T-helper 1 cell (primary cell): ENCODE data around the gene WDR17.
A peak's percentile ranks its signal among the peaks of the same experiment; 100 is the strongest.

Experiments
- DNase-seq, 5 donors: peaks; one replicate each; pipeline ENCODE4 v3.0.0-alpha.2; 2012 to 2020
- total RNA-seq, 4 donors: gene quantifications; one replicate each; lab custom pipeline; 2026; lab: John Stamatoyannopoulos, UW

The WDR17 gene
- 0.27 to 2.1 (median 0.74) reads per million in 4 donors for total RNA-seq

DNA sequence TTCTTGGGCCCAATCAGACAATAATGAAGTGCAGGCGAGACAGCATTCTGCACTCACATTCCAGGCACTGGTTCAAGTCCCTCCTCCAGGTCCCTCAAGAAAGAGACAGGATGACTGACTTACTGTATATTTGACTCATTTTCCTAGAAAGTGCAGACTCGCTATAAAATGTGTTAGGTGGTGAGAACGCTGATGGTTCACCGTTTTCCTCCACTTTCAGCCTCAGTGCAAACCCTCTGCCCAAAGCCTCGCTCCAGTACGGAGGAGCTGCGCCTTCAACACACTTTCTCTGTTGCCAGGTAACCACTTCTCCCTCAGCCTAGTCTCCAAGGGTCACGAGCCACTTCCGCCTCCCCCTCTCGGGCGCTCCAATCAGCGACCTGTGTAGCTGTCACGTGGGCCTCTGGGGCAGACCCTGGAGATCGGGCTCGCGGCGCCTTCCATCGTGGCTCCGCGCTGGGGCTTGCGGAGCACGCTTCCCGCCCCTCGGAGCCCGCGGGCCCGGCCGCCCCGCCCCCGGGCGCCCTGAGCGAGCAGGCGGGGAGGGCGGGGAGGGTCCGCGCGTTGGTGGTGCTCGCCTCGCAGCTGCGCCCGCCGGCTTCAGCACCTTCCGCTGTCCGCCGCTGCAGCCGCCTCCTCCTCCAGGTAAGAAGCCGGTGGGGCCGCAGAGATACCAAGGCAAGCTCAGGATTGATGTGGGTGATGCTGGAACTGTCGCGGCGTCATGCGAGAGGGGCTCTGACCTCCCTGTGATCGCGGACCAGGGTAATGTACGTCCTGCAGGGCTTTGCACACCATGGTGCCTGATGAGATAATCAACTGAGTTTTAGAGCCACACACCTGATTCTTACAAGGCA is at the start of gene WDR17:
WDR17 (plus strand) TSS at position 407 of the 857 bp plus-strand sequence. CDS start 45,740 bp downstream, outside the sequence.
- peak; percentile 8 to 58 (median 31) for DNase-seq

DNA sequence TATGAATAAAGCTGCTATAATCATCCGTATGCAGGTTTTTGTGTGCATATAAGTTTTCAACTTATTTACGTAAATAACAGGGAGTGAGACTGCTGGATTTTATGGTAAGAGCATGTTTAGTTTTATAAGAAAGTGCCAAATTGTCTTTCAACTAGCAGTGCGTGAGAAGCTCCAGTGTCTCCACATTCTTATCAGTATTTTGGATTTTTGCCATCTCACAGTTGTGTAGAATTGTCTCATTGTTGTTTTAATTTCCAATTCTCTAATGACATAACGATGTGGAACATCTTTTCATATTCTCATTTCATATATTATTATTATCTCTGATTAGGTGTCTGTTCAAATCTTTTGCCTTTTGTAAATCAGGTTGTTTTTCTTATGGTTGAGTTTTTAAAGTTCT is 49.0 kb upstream of the WDR17 start:
- no peak for DNase-seq

DNA sequence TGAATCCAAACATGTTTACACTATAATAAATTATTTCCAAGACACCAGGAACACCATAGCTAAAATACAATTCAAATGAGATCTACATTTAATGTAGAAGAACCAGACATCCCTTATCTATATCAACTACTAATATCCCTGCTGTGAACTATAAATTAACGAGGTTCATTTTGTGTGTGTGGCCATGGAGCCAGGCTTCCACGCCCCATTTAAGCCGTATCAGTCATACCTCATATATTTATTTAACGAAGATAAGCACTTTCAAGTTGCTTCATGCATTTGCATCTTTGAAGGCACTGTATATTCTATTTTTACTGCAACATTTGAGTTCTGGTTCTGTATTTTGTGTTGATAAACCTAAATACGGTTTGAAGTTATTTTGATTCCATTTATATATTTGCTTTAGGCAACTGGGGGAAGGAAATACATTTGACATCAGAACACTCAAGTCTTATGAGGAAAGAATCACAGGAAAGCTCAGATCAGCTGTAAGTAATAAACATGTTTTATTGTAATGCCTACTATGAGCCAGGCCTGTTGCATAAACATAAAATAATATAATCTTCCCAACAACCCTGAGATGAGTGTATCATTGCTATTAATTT is 45.1 kb upstream of the WDR17 start:
- DNase-seq = no peak

DNA sequence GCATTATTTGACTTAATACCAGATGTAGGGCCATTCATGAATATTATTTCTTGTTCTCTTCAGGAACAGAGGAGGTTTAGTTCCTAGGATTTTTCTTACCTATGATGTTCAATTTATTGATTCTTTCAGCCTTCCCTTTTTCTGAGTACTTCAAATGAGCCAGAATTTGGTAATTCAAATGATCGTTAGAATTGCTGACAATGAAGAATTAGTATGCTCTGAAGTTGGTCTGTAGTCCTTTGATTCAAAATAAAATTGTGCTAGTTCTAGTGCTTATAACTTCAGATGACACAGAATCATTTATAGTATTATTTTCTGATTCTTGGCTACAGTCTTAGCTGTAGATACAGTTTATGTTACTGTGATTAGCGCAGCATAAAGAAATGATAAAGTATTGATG is 35.2 kb upstream of the WDR17 start:
- DNase-seq = no peak

DNA sequence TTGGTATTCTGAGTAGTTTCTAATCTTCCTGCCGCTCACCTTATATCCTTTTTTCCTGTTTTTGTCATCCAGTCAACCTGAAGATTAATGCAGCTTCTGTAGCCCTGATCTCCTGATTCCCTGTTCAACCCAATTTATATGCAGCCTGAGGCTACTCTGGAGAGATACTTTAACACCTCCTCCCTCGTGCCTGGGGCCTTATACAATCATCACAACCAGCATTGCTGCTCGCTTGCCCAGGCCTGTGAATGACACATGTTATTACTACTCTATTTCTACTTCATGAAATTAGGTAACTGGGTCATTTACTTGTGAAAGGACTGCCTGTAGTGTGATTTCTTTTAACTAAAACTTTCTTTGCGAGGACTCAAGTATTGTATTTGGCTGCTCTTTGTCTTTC is 33.7 kb upstream of the WDR17 start:
- DNase-seq = no peak

DNA sequence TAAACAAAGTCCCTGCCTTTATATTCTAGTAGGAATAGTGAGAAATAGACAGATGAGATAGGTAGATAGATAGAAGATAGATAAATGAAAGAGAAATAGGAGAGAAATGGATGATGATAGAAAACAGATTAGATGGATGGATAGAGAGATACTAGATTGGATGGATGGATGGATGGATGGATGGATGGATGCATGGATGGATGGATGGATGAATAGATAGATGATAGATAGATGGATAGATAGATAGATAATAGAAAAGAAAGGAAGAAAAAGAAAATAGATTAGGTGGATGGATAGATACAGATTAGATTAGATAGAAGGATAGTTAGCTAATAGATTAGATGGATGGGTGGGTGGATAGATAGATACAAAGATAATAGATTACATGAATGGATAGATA is 33.2 kb upstream of the WDR17 start:
- DNase-seq = no peak

DNA sequence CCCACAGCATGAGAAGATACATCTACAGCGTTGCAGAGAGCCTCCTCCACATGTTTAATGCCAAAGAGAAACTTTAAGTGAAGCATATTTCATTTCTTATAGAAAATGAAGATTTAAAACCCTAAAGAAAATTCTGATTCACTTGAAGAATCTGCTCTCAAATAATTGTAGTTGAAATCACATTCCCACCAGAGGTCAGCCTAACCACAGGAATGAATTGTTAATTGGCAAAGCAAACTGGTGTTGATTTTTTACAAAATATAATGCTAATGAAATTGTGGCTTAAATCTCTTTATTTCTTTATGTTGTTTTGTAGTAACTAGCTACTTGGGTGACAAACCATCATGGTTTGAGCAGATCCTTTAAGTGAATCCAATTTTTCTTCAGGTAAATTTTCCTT is 31.1 kb upstream of the WDR17 start:
- DNase-seq = peak in 1 of 5 donors; percentile 3

DNA sequence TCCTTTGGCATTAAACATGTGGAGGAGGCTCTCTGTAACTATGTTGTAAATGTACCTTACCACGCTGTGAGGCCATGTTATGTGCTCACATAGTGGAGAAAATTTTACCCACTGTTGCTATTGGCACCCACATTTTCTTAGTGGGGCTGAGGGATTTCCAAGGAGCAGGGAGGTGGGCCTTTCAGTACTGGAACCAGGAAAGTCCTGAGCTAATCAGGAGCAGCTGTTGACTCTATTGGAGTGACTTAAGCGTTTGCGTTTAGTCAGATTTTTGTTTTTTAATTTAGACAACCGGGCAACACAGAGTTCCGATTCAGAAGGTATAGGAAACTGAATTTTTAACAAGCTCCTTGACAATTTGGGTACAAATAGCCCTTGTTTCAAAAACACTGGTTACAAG is 30.7 kb upstream of the WDR17 start:
- no peak for DNase-seq

DNA sequence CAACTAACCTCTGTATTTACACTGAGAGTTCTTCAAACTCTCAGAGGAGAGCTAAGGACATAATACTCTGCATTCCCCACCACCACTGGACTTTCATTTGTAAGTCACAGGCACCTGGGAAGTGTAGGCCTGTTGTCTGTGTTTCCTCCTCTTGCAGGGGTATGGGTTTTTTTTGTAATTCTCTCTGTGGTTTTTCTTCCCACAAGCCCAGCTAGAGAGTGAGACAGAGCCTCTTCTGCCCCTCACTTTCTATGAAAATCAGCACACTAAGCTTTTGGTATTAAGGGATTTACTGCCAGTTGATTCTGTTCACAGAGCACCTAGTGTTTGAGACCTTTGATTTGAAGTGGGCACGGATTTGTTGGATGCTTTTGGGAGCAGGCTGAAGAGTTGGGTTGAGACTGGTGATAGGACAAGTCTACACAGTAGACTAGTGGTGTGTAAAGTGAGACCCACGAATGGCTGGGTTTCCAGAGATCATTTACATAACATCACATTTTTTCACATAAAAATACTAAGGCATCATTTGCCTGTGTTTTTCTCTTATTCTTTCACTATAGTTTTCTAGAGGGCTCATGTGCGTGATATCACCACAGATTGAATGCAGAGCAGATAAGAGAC is 28.9 kb upstream of the WDR17 start:
- DNase-seq = no peak

DNA sequence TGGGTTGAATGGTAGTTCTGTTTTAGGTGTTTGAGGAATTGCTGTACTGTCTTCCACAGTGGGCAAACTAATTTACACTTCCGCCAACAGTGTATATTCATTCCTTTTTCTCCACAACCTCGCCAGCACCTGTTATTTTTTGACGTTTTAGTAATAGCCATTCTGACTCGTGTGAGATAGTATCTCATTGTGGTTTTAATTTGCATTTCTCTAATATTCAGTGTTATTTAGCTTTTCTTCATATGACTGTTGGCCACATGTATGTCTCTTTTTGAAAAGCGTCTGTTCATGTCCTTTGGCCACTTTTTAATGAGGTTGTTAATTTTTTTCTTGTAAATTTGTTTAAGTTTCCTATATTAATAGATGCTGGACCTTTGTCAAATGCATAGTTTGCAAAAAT is 26.9 kb upstream of the WDR17 start:
- DNase-seq = no peak

DNA sequence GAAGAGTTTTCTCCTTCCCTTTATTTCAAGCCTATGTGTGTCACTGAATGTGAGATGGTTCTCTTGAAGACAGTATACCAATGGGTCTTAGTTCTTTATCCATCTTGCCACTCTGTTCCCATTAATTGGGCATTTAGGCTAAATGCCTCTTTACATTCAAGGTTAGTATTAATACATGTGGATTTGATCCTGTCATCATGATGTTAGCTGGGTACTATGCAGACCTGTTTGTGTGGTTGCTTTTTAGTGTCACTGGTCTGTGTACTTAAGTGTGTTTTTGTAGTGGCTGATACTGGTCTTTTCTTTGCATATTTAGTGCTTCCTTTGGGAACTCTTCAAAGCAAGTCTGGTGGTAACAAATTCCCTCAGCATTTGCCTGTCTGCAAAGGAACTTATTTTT is 23.4 kb upstream of the WDR17 start:
- DNase-seq = no peak

DNA sequence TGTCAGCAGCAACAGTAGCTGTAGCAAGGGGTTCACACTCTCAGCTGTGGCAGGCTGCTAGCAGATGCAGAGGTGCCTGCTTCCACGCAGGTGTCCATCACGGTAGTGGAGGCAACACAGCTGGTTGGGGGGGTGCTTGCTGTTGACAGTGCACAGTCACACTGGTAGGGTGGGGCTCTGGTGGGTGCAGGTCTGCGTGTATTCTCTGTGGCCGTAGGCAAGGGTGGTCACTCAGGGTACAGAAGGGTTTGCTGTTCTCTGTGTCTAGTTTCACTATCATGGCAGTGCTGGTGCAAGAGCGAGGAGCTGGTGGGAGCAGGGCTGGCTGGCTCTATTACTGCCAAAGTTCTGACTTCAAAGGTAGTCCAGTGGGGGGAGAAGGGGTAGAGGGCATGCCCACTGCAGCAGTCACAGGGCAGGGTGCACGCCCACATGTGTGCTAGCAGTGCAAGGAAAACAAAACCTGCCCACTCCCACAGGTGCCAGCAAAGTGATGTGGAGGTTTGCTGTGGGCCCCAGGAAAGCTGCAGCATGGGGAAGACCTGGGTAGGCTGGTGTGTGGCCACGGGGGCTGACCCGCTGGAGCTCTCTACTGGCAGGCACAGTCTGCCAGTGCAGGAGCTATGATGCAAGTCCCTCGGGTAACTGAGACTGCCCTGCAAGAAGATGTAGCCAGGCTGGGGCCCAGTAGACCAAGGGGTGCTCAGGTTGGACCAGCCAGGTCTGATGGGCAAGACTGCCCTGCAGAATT is 21.6 kb upstream of the WDR17 start:
- DNase-seq = no peak

DNA sequence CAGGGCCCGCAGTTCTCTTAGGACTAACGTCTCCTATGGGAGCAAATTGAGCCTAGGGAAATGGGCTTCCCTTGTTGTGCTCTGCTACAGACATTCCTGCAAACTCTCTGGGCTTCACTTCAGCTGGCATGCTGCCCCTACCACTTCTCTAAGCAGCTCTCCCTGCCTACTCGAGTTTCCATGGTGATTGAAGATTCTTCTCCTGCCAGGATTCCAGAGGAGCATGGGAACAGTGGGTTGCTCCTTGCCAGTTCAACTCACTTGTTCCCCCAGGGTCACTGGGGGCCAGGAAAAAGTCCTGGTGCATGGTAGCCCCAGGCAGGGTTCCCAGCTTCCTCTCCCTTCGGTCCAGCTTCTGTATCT is 21.1 kb upstream of the WDR17 start:
- DNase-seq = no peak

DNA sequence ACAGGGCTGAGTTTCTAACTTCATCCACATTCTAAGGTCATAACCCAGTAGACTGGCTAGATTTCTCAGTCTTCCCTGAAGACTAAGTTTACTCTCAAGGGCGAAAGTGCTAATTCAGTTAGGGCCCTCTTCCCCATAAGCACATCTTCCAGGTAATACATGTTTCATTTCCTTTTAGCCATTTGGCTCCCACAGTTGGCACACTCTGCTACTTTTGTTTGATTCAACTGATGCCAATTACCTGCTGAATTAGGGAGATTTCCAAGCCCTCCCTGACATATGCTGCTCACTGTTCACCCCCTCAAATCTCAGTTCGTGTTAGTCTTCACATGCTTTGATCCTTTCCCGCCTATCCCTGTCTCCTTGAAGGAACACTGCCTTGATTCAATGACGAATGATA is 17.0 kb upstream of the WDR17 start:
- DNase-seq = no peak

DNA sequence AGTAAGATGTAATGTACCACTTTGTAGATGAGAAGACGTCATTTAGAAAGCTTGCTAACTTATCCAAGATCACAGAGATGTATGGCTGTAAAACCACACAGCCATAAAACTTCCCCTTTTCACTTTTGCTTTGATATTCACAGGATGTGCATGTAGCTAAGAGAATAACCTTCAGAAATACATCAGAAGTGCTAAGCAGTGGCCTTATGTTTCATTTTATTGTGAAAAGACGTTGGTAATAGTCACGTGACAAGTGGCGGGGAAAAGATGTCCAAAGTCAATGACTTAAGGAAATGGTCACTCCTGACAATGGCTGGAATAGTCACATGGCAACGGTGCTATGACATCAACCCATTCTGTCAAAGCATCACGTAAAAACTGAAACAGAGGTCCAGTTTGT is 12.9 kb upstream of the WDR17 start:
- DNase-seq = no peak

DNA sequence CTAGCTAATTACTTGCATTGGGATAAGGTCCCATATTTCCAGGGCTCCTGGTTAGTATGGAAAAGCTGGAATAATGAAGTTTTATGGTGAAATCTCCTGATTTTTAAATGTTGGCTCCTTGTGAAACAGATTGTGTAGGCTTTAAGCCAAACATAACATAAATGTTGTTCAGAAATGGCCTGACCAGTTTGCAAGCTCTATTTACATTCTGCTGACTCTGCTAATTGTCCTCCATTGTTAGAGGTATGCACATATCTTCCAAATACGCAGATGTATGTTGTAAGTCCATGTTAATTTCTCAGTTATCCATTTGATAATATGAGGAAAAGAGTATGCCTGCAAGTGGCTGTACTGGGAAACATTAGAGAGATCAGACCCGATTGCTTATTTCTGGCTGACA is 11.9 kb upstream of the WDR17 start:
- DNase-seq = no peak

DNA sequence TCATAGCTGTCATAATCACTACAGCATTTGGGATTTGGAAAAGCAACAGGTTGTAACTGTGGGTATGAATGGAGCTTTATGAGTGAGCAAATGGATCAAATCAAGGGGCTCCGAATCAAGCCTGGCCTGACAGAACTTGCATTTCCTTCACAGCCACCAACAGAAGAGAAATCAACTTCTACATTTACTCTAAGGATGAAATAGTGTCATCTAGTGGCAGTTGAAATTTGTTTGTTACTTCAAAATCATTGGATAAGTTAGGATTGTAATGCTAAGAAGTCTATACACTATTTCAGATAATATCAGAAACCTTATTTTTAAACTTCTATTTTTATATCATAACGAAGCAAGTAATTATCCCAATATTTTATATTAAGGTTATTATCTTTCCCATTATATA is 10.7 kb upstream of the WDR17 start:
- no peak for DNase-seq

DNA sequence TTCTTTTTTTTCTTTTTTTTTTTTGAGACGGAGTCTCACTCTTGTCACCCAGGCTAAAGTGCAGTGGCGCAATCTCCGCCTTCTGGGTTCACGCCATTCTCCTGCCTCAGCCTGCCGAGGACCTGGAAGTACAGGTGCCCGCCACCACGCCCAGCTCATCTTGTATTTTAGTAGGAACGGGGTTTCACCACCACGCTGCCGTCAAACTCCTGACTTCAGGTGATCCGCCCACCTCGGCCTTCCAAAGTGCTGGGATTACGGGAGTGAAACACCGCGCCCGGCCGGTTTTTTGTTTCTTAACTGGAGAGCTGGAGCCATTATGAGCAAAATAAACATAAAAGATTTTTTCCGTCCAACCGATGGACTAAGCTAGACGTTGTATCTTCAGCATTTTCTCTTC is 1.9 kb upstream of the WDR17 start:
- no peak for DNase-seq

DNA sequence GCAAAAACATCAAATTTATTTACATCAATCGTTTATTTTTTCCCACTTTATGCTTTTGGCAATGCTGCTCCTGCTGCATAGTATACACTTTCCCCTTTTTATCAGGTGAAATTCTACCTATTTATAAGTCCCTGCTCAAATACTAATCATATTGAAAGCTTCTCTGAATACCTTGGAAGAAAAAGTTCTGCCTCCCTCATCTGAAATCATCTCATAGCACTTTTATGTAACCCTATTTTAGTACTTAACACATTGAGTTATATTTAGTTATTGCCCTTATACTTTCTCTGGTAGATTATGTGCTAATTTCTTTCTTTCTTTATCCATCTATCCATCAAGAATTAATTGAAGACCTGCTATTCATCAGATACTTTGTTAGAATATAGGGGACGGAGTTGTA is 1.1 kb upstream of the WDR17 start:
- DNase-seq = no peak

DNA sequence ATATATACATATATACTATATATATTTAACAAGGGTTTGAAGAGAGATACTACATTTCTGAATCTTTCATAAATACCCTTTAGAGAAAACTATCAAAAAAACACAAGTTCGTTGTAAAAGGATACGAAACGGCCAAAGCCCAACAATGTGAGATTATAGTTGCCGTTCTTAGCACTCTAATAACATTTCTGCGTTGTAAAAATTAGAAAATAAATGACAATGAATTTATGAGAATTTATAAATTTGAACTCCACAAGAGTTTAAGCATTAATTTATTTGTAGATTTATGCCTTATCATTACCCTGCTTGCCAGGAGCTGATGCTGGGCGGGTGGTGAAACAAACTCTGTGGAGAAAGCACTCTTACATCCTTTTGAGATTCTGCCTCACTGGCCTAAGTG is 1.1 kb downstream of the WDR17 start:
- no peak for DNase-seq

DNA sequence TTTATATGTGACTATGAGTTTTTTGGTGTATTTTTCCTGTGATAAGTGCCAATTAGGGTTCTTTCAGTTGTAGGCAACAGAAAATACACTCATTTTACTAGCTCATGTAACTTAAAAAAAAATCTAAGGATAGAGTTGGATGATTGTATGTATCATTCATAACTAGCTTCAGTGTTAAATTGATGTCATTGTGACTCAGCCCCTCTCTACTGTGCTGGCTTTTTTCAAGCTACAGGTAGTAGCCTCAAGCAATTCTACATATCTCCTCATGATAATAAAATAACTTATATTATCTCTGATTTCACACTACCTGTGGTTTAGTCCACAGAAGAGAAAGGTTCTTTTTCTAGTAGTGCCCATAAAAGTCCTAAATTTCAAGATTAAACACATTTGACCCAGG is 11.9 kb downstream of the WDR17 start:
- DNase-seq = no peak

DNA sequence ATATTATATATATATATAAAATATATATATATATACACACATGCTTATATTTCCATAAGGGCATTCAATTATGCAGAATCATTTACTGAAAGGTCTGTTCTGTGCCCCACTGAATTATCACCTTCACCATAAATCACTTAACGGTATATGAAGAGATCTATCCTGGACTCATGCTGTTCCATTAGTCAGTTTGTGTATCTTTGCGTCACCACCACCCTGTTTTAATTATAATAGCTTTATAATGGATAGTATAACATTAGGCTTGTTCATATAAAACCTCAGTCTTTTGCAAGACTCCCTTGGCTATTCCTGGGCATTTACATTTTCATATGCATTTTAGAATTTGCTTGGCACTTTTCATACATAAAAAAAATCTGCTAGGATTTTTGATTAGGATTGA is 19.1 kb downstream of the WDR17 start:
- no peak for DNase-seq

DNA sequence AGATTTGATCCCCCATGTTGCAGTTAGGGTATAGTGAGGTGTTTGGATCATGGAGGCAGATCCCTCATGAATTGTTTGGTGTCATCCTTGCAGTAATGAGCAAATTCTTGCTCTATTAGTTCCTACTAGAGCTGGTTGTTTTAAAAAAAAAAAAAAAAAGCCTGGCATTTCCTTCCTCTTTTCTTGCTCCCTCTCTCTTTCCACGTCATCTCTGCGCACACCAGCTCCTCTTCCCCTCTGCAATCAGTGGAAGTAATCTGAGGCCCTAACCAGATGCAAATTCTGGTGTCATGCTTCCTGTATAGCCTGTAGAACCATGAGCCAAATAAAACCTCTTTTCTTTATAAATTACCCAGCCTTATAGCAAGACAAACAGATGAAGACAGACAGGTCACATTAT is 24.5 kb downstream of the WDR17 start:
- DNase-seq = no peak
